ENCODE results near the gene EHBP1L1.

The EHBP1L1 gene

GRCh38 chr11:65623177-65623576, 47.3 kb downstream of the EHBP1L1 start:
- H3K4me3 ChIP-seq (replicated peaks; ENCODE audit: low read depth, low read length): no peak overlapping the region
- TF ChIP-seq CTCF (IDR thresholded peaks at IDR 0.05; ENCODE audit: low read depth, low read length, missing control alignments): no peak
- DNase-seq (ENCODE audit: extremely low read depth, low read depth): no peak

GRCh38 chr11:65623852-65624616, 48.2 kb downstream of the EHBP1L1 start:
- no peak for TF ChIP-seq CTCF (IDR thresholded peaks at IDR 0.05; ENCODE audit: low read depth, low read length, missing control alignments)
- DNase-seq (ENCODE audit: extremely low read depth, low read depth): no peak
- no peak overlapping the region for H3K4me3 ChIP-seq (replicated peaks; ENCODE audit: low read depth, low read length)

GRCh38 chr11:65624931-65625627, 49.2 kb downstream of the EHBP1L1 start:
- no peak for TF ChIP-seq CTCF (IDR thresholded peaks at IDR 0.05; ENCODE audit: low read depth, low read length, missing control alignments)
- H3K4me3 ChIP-seq (replicated peaks; ENCODE audit: low read depth, low read length): no peak overlapping the region
- no peak for DNase-seq (ENCODE audit: extremely low read depth, low read depth)

- peak; percentile 47 for TF ChIP-seq CTCF (IDR thresholded peaks at IDR 0.05; ENCODE audit: low read depth, low read length, missing control alignments)
- no peak overlapping the region for H3K4me3 ChIP-seq (replicated peaks; ENCODE audit: low read depth, low read length)
- no peak for DNase-seq (ENCODE audit: extremely low read depth, low read depth)
These were observed 49.9 kb downstream of the EHBP1L1 start for GRCh38 chr11:65625628-65626342.

- H3K4me3 ChIP-seq (replicated peaks; ENCODE audit: low read depth, low read length): no peak overlapping the region
- no peak for TF ChIP-seq CTCF (IDR thresholded peaks at IDR 0.05; ENCODE audit: low read depth, low read length, missing control alignments)
These were observed 51.3 kb downstream of the EHBP1L1 start for GRCh38 chr11:65627202-65627601.

GRCh38 chr11:65629579-65629978, 53.7 kb downstream of the EHBP1L1 start:
- DNase-seq (ENCODE audit: extremely low read depth, low read depth): no peak
- no peak for TF ChIP-seq CTCF (IDR thresholded peaks at IDR 0.05; ENCODE audit: low read depth, low read length, missing control alignments)
- no peak overlapping the region for H3K4me3 ChIP-seq (replicated peaks; ENCODE audit: low read depth, low read length)

More at GRCh38 chr11:65627202-65627601, 51.3 kb downstream of the EHBP1L1 start:
- no peak for DNase-seq (ENCODE audit: extremely low read depth, low read depth)

All from HFF-Myc (cell line).